ENCODE results near the gene QRSL1.
A peak's percentile ranks its signal among the peaks of the same experiment; 100 is the strongest.
"Not testable (repeated sequence)": the region's sequence is repeated elsewhere in the genome, so short reads cannot be mapped to it uniquely, and the experiment has no call there.

Gene QRSL1

GRCh38 chr6:106684011-106684410, 54.6 kb downstream of the QRSL1 start:
- DNase-seq (ENCODE audit: low read depth) = no peak

GRCh38 chr6:106685833-106686232, 56.5 kb downstream of the QRSL1 start:
- DNase-seq (ENCODE audit: low read depth) = no peak

GRCh38 chr6:106688177-106688951, 59.0 kb downstream of the QRSL1 start:
- no peak for DNase-seq (ENCODE audit: low read depth)

- DNase-seq (ENCODE audit: low read depth) = peak; percentile 30
Measured at GRCh38 chr6:106692112-106692818, 62.9 kb downstream of the QRSL1 start.

- DNase-seq (ENCODE audit: low read depth) = no peak
Measured at GRCh38 chr6:106692819-106693208, 63.4 kb downstream of the QRSL1 start.

- no peak for DNase-seq (ENCODE audit: low read depth)
Measured at GRCh38 chr6:106693418-106693817, 64.0 kb downstream of the QRSL1 start.

- no peak for DNase-seq (ENCODE audit: low read depth)
Measured at GRCh38 chr6:106694343-106694742, 65.0 kb downstream of the QRSL1 start.

GRCh38 chr6:106700581-106700980, 71.2 kb downstream of the QRSL1 start:
- DNase-seq (ENCODE audit: low read depth) = no peak

GRCh38 chr6:106701201-106701600, 71.8 kb downstream of the QRSL1 start:
- not testable (repeated sequence) for DNase-seq (ENCODE audit: low read depth)

- no peak for DNase-seq (ENCODE audit: low read depth)
Measured at GRCh38 chr6:106702046-106702445, 72.7 kb downstream of the QRSL1 start.

- no peak for DNase-seq (ENCODE audit: low read depth)
Measured at GRCh38 chr6:106702451-106703110, 73.2 kb downstream of the QRSL1 start.

GRCh38 chr6:106704327-106704726, 74.9 kb downstream of the QRSL1 start:
- DNase-seq (ENCODE audit: low read depth) = no peak

GRCh38 chr6:106705156-106705555, 75.8 kb downstream of the QRSL1 start:
- no peak for DNase-seq (ENCODE audit: low read depth)

- no peak for DNase-seq (ENCODE audit: low read depth)
Measured at GRCh38 chr6:106710580-106710979, 81.2 kb downstream of the QRSL1 start.

- no peak for DNase-seq (ENCODE audit: low read depth)
Measured at GRCh38 chr6:106714281-106714680, 84.9 kb downstream of the QRSL1 start.

- no peak for DNase-seq (ENCODE audit: low read depth)
Measured at GRCh38 chr6:106715922-106716321, 86.5 kb downstream of the QRSL1 start.

- no peak for DNase-seq (ENCODE audit: low read depth)
Measured at GRCh38 chr6:106716966-106717365, 87.6 kb downstream of the QRSL1 start.
